PC-9 (cell line): ENCODE results near the gene MALSU1.

Experiments
- CTCF ChIP-seq: fragments of 200-600 bp; sonication (generic); conservative IDR thresholded peaks from 2 replicates; pipeline ENCODE4 v1.6.1; 2017; ENCODE audit warnings: mixed run types, antibody characterized with exemption, mild to moderate bottlenecking, moderate library complexity
- EZH2 ChIP-seq: fragments of 200-600 bp; sonication (generic); IDR thresholded peaks from 2 replicates; pipeline ENCODE4 v1.8.0; 2017; ENCODE audit warnings: antibody characterized with exemption, low read depth

- TF ChIP-seq EZH2 (no peak), CTCF (no peak)
These were observed 39.7 kb downstream of the MALSU1 start for GRCh38 chr7:23338863-23339262.
